DND-41 (cell line): ENCODE data around the gene NELFB.

Experiments
- ATAC-seq: fragments of 200-7000 bp; cut with Tn5 transposase; 3 replicates; pipeline ENCODE4 v1.9.1; 2021; ENCODE audit warnings: low read depth; ENCODE audit not compliant: insufficient read depth
- DNase-seq: peaks from one replicate; pipeline ENCODE4 v3.0.0-alpha.2; 2020
- H2AFZ ChIP-seq: 2 replicates; pipeline ENCODE4 v1.6.0; 2012; ENCODE audit warnings: low read depth, low read length
- H3K27ac ChIP-seq: 2 replicates; pipeline ENCODE4 v1.5.1; 2012; ENCODE audit warnings: low read length, inconsistent platforms
- H3K27me3 ChIP-seq: fragments of 200-600 bp; sonication (generic); 2 replicates; pipeline ENCODE4 v1.6.0; 2012; ENCODE audit warnings: low read length, mild to moderate bottlenecking, inconsistent platforms; ENCODE audit not compliant: insufficient read depth, poor library complexity
- H3K36me3 ChIP-seq: 2 replicates; pipeline ENCODE4 v1.5.1; 2012; ENCODE audit warnings: low read length, inconsistent platforms; ENCODE audit not compliant: insufficient read depth
- H3K4me1 ChIP-seq: 2 replicates; pipeline ENCODE4 v1.5.1; 2012; ENCODE audit warnings: mild to moderate bottlenecking, low read length; ENCODE audit not compliant: insufficient read depth
- H3K4me2 ChIP-seq: 2 replicates; pipeline ENCODE4 v1.6.0; 2012; ENCODE audit warnings: mild to moderate bottlenecking, moderate library complexity, low read length, inconsistent platforms; ENCODE audit not compliant: insufficient read depth
- H3K4me3 ChIP-seq, 2 experiments: fragments of 200-600 bp in 1 of 2; shearing (Covaris generic) in 1 of 2; 2 replicates each; pipeline ENCODE4 v1.5.1; 2012 to 2016; ENCODE audit warnings: inconsistent platforms in 2 of 2, low read length in 2 of 2, mild to moderate bottlenecking in 2 of 2, low read depth in 1 of 2, moderate library complexity in 1 of 2
- H3K79me2 ChIP-seq: 2 replicates; pipeline ENCODE4 v1.6.0; 2012; ENCODE audit warnings: low read length, inconsistent platforms; ENCODE audit not compliant: insufficient read depth
- H3K9ac ChIP-seq: 2 replicates; pipeline ENCODE4 v1.6.0; 2012; ENCODE audit warnings: low read depth, mild to moderate bottlenecking, inconsistent platforms, low read length, moderate library complexity
- H3K9me3 ChIP-seq: 2 replicates; pipeline ENCODE4 v1.5.1; 2012; ENCODE audit warnings: low read length, moderate library complexity, mild to moderate bottlenecking, inconsistent platforms; ENCODE audit not compliant: insufficient read depth, severe bottlenecking
- H4K20me1 ChIP-seq: 2 replicates; pipeline ENCODE4 v1.6.0; 2012; ENCODE audit warnings: low read length; ENCODE audit not compliant: insufficient read depth
- EZH2 ChIP-seq: IDR thresholded peaks from 3 replicates; pipeline ENCODE4 v1.6.1; 2012; ENCODE audit warnings: borderline replicate concordance, low read depth, mild to moderate bottlenecking, moderate library complexity, low read length, inconsistent platforms; ENCODE audit not compliant: severe bottlenecking
- TF ChIP-seq, protein P1 (sequence below): IDR thresholded peaks from 2 replicates; pipeline ENCODE4 v1.5.1; 2012; ENCODE audit warnings: borderline replicate concordance, low read length, moderate library complexity, mild to moderate bottlenecking; ENCODE audit not compliant: poor library complexity, severe bottlenecking; ENCODE audit errors: extremely low read depth

The NELFB gene

DNA sequence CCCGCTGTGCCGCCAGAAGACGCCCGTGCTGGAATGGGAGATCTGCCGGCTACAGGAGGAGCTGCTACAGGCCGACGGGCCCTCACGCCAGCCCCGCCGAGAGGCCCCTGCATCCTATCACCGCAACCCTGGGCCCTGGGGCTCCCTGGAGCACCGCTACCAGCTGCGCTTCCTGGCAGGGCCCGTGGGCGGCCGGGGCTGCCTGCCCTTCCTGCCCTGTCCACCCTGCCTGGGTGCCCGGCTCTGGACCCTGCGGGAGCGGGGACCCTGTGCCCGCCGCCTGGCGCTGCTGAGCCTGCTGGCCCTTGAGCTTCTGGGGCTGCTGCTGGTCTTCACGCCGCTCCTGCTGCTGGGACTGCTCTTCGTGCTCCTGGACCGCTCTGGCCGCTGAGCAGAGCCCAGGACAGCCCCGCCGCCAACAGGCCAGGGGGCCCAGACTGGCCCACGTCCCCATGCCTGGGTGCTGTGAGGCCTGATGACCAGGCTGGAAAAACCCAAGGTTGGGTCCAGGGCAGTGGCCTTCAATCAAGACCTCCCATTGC is 36.8 kb upstream of the NELFB start:
- no peak for DNase-seq
- H2AFZ ChIP-seq, result no peak overlapping the region

DNA sequence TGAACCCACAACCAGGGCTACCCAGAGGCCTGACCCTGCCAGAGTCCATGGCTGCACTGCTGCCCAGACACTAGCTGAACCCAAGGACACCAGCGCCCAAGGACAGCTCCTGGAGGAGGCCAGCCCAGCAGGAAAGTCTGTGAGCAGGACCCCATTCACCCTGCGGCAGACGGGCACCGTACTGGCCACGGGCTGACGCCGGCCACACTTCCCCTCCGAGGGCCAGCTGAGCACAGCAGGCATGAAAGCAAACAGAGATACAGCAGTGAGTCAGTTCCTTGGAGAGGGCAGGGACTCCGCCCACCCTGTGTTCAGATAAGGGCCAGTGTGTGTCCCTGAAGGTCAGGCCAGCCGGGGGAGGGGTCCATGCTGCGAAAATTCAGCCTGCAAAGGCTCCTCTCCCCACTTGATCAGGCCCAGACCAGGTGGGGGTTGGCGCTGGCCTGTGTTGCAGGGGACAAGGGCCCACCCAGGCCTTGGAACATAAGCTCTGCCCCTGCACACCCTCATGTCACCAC is 36.3 kb upstream of the NELFB start:
- Histone ChIP-seq H3K4me3 (no peak overlapping the region), H3K4me1 (peaks cover 7% of the 10 kb centered on the region), H2AFZ (no peak overlapping the region), H3K79me2 (no peaks in the 10 kb centered on the region), H3K4me2 (no peak overlapping the region), H3K36me3 (peaks cover 19% of the 10 kb centered on the region), H3K27ac (no peak overlapping the region), H4K20me1 (no peaks in the 10 kb centered on the region; the same call in 1 of the 2 replicates), H3K9me3 (no peaks in the 10 kb centered on the region), H3K9ac (no peak overlapping the region), H3K27me3 (no peaks in the 10 kb centered on the region)
- TF ChIP-seq, protein P1, sequence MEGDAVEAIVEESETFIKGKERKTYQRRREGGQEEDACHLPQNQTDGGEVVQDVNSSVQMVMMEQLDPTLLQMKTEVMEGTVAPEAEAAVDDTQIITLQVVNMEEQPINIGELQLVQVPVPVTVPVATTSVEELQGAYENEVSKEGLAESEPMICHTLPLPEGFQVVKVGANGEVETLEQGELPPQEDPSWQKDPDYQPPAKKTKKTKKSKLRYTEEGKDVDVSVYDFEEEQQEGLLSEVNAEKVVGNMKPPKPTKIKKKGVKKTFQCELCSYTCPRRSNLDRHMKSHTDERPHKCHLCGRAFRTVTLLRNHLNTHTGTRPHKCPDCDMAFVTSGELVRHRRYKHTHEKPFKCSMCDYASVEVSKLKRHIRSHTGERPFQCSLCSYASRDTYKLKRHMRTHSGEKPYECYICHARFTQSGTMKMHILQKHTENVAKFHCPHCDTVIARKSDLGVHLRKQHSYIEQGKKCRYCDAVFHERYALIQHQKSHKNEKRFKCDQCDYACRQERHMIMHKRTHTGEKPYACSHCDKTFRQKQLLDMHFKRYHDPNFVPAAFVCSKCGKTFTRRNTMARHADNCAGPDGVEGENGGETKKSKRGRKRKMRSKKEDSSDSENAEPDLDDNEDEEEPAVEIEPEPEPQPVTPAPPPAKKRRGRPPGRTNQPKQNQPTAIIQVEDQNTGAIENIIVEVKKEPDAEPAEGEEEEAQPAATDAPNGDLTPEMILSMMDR, result no peak
- no peak for TF ChIP-seq EZH2
- no peak for ATAC-seq
- DNase-seq, result no peak

More for the DNA sequence above, 36.8 kb upstream of the NELFB start:
- Histone ChIP-seq H3K4me1 (peaks cover 7% of the 10 kb centered on the region), H4K20me1 (no peaks in the 10 kb centered on the region; the same call in 1 of the 2 replicates), H3K27ac (no peak overlapping the region), H3K4me2 (no peak overlapping the region), H3K4me3 (no peak overlapping the region), H3K79me2 (no peaks in the 10 kb centered on the region), H3K9ac (no peak overlapping the region), H3K36me3 (peaks cover 24% of the 10 kb centered on the region), H3K9me3 (no peaks in the 10 kb centered on the region), H3K27me3 (no peaks in the 10 kb centered on the region)
- no peak for TF ChIP-seq EZH2
- TF ChIP-seq, protein P1, result no peak
- no peak for ATAC-seq

DNA sequence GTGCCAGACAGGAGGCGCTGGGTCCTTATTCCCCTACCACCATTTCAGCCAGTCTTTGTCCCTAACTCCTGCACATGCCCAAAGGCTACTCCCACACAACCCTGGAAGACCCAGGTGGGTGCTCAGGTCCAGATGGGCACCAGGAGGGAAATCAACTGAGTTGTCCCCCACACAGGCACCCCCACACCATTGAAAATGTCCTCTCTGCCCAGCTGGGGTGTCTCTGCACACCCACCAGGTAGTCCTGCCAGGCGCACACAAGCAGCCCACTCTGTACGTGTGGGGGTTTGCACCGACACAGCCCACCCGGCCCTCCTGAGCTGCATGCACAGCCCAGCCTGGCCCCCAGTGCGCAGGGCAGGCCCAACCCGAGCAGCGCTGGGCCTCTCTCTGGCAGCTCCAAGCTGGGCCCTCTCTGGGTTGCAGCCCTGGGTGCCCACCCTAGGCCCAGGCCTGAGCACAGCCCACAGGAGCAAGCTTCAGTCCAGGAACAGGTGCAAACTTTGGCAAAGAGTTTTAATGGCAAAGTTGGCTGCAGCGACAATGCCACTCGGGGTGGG is 35.3 kb upstream of the NELFB start:
- Histone ChIP-seq H3K27me3 (no peaks in the 10 kb centered on the region), H3K36me3 (peaks cover 11% of the 10 kb centered on the region), H3K9ac (no peak overlapping the region), H2AFZ (no peak overlapping the region), H3K27ac (no peak overlapping the region), H3K9me3 (no peaks in the 10 kb centered on the region), H3K4me3 (no peak overlapping the region), H4K20me1 (no peaks in the 10 kb centered on the region; the same call in 1 of the 2 replicates), H3K4me1 (peaks cover 17% of the 10 kb centered on the region), H3K79me2 (no peaks in the 10 kb centered on the region), H3K4me2 (no peak overlapping the region)
- DNase-seq, result no peak
- no peak for TF ChIP-seq EZH2
- TF ChIP-seq, protein P1, result no peak
- no peak for ATAC-seq
